K562 (cell line): Measurements from ENCODE around the gene CUTA. TPM values are rescaled to one million over a fixed set of nuclear protein-coding genes. Genes with fewer than 3 reads are reported as not detected.

Source experiments
- E2F8 ChIP-seq: fragments of 450-650 bp; IDR thresholded peaks from 2 replicates; pipeline ENCODE4 v1.7.1; 2018; ENCODE audit warnings: mild to moderate bottlenecking, low read depth; ENCODE audit not compliant: partially characterized antibody
- FOXK2 ChIP-seq, 2 experiments: fragments of 450-650 bp; IDR thresholded peaks in 1 of 2; conservative IDR thresholded peaks in 1 of 2; 2 replicates each; pipeline ENCODE4 v1.6.1; 2016; ENCODE audit warnings: low read depth in 2 of 2, mild to moderate bottlenecking in 1 of 2
- FOXP4 ChIP-seq: sonication (generic); formaldehyde crosslinking; IDR thresholded peaks from 2 replicates; pipeline ENCODE4 v1.8.0; 2022; ENCODE audit warnings: mild to moderate bottlenecking, missing genetic modification reagents, borderline replicate concordance
- GTF2A2 ChIP-seq: IDR thresholded peaks from 2 replicates; pipeline ENCODE4 v1.6.1; 2016; ENCODE audit warnings: mild to moderate bottlenecking, missing genetic modification characterization, missing compliant biosample characterization
- HMGN3 ChIP-seq: IDR thresholded peaks from 2 replicates; pipeline ENCODE4 v1.6.1; 2011; ENCODE audit warnings: borderline replicate concordance, low read depth, mild to moderate bottlenecking, mixed read lengths, low read length; ENCODE audit not compliant: insufficient read length; ENCODE audit errors: extremely low read depth
- HMGXB4 ChIP-seq: sonication (generic); formaldehyde crosslinking; IDR thresholded peaks from 2 replicates; pipeline ENCODE4 v1.8.1; 2023; ENCODE audit warnings: mild to moderate bottlenecking, missing genetic modification reagents
- MCM5 ChIP-seq: fragments of 450-650 bp; IDR thresholded peaks from 2 replicates; pipeline ENCODE4 v1.6.1; 2016; ENCODE audit warnings: low read depth
- MXI1 ChIP-seq: IDR thresholded peaks from 2 replicates; pipeline ENCODE4 v1.6.1; 2011; ENCODE audit warnings: low read depth, mild to moderate bottlenecking, improper control_type of control experiment, low read length
- OTX1 ChIP-seq: fragments of 450-650 bp; formaldehyde crosslinking; IDR thresholded peaks from 2 replicates; pipeline ENCODE4 v1.4.0; 2022; ENCODE audit warnings: mild to moderate bottlenecking
- PBX2 ChIP-seq, 2 experiments: IDR thresholded peaks in 1 of 2; conservative IDR thresholded peaks in 1 of 2; 2 replicates each; pipeline ENCODE4 v1.6.1; 2016; ENCODE audit warnings: low read depth in 2 of 2, mild to moderate bottlenecking in 1 of 2, missing compliant biosample characterization in 1 of 2, missing genetic modification characterization in 1 of 2, moderate library complexity in 1 of 2
- RAD51 ChIP-seq: fragments of 450-650 bp; IDR thresholded peaks from 2 replicates; pipeline ENCODE4 v1.7.1; 2016; ENCODE audit warnings: low read depth, mild to moderate bottlenecking, borderline replicate concordance
- SOX6 ChIP-seq: fragments of 450-650 bp; IDR thresholded peaks from 2 replicates; pipeline ENCODE4 v1.6.1; 2014; ENCODE audit warnings: mild to moderate bottlenecking
- ZBTB43 ChIP-seq: sonication (generic); formaldehyde crosslinking; IDR thresholded peaks from 2 replicates; pipeline ENCODE4 v1.8.0; 2023; ENCODE audit warnings: mild to moderate bottlenecking, missing genetic modification reagents
- ZNF354B ChIP-seq: fragments of 250-450 bp; sonication (Bioruptor Pico); IDR thresholded peaks from 2 replicates; pipeline ENCODE4 v1.4.0; 2020
- polyA plus RNA-seq, 8 experiments: library from polyadenylated mRNA; depleted of rRNA in 4 of 8; stranded (reverse) in 5 of 8; unstranded in 3 of 8; fragments of >200 nt; fragmentation: Nextera tagmentation in 2 of 8; fragmentation: Illumina TruSeq in 1 of 8; extraction: Ambion mirVana in 2 of 8; extraction: Trizol in 1 of 8; gene quantifications; 2 replicates each; pipeline versions ENCODE4 v1.2.1 to v1.2.3, GENCODE V29; 2011 to 2014; ENCODE audit warnings: inconsistent platforms in 1 of 8, missing spikeins in 1 of 8
- total RNA-seq, 7 experiments: library from RNA; depleted of rRNA in 6 of 7; stranded (reverse); fragments of >200 nt in 6 of 7; fragmentation: Illumina TruSeq in 2 of 7; extraction: Trizol in 2 of 7; gene quantifications; 2 replicates each; pipeline versions ENCODE4 v1.2.1 to v1.2.3, GENCODE V29; 2011 to 2021; ENCODE audit warnings: low replicate concordance in 1 of 7

CUTA gene
- total and polyA plus RNA-seq, 9 of the 15 experiments (the other 6 are each of a cell fraction or from before 2014, with no cell fraction given), result 166 to 682 (median 310) TPM

GRCh38 chr6:33424855-33425667, 7.2 kb upstream of the CUTA start (continued):
- TF ChIP-seq ZBTB43 (no peak; the same call in 1 of the 2 replicates), E2F8 (no peak), RAD51 (peak; percentile 43), MCM5 (no peak), SOX6 (no peak), FOXP4 (CRISPR knock-in tag) (no peak), GTF2A2 (tag) (no peak), PBX2 (CRISPR knock-in tag; IDR thresholded peaks at IDR 0.05; ENCODE audit: low read depth) (no peak), PBX2 (tag; conservative IDR thresholded peaks at IDR 0.05; ENCODE audit: low read depth) (no peak), MXI1 (no peak), HMGN3 (no peak), OTX1 (CRISPR knock-in tag) (peak; percentile 47; the same call in 1 of the 2 replicates), FOXK2 (conservative IDR thresholded peaks at IDR 0.05 in 1 of 2, IDR thresholded peaks at IDR 0.05 in 1 of 2; ENCODE audit: low read depth in 2 of 2) (peak in 1 of 2 experiments; percentile 53; a peak in 1 of 4 replicates), HMGXB4 (0 out of 2 replicates have a peak, but pooled peaks have one; percentile 13), ZNF354B (CRISPR knock-in tag) (no peak)
